ENCODE data around the gene ZFYVE21.

ZFYVE21 gene

GRCh38 chr14:103726474-103726873, 10.9 kb downstream of the ZFYVE21 start:
- no peak for DNase-seq

DNA sequence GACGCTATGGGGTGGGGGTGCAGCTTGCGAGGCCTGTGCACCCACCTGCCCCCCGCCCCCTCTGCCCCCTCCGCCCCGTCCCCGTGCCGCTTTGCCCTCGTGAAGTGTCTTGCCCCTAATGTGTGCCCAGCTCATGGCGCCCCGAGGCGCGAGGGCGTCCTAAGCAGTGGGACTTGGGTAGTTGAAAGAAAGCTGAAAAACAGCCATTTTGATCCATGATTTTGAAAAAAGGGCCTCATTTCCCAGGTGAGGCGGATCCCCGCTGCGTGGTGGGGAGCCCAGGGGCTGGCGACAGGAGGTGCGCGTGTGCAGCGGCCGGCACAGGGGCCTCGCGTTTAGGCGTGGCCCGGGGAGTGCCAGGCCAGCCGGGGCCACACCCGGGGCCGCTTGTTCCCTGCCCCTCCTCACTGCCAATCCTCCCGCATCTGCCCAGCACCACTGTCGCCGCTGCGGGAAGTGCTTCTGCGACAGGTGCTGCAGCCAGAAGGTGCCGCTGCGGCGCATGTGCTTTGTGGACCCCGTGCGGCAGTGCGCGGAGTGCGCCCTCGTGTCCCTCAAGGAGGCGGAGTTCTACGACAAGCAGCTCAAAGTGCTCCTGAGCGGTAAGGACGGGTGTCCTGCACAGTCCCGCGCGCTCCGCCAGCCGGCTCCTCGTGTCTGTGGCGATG, 11.8 kb downstream of the ZFYVE21 start:
- DNase-seq, result no peak

- no peak for DNase-seq
Measured at GRCh38 chr14:103728141-103728540, 12.5 kb downstream of the ZFYVE21 start.

DNA sequence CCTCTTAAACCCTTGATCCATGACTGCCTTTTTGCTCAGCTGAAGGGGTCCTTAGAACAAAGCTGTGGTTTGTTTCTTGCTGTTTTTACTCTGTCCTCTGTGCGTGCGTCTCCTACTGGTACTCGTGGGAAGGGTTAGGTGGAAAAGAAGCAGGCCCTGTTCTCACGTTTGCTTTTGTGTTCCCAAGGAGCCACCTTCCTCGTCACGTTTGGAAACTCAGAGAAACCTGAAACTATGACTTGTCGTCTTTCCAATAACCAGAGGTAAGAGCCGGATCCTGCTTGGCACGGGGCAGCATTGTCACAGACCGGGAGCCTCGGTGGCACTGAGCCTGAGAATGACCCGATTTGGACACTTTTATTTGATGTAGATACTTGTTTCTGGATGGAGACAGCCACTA, 13.1 kb downstream of the ZFYVE21 start:
- no peak for DNase-seq

DNA sequence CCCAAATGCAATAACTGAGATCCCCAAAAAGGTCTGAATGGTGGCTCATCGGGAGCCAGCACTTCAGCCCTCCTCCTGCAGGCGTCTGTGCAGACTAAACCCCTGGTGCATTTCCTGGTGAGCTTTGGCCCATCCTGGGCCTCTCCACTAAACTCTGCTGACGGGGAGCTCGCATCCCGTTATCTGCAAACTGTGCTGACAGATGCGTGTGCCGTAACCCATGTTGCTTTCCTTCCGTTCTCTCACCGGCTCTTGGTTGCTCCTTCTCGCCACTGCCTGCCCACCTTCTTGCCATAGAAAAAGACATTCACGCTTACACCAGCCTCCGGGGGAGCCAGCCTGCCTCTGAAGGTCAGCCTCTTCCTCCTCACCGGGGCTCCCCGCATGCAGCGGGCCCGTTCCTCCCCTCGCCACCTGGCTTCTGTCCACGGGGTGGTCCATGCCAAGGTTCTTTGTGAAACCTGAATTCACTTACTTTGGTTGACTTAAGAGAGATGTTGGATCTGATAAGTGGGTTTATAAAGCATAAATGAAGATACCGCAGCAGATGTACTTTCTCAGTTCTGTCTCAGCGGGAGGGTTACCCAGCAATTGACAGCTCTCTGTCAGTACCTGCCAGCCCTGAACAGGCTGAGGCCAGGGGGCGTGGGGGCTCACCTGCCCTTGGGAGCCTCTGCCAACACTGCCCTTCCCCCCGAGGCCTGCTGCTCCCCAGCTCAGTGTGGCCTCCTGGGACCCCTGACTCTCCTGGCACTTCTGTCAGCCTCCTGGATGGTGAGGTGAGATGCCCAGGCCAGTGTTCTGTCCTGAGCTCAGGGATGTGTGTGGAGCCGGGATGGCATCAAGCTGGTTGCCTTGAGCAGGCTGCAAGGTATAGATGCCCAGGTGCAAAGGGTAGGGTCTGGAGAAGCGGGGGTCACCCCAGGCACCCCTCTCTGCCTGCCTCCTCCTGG, 14.2 kb downstream of the ZFYVE21 start:
- DNase-seq, result no peak

DNA sequence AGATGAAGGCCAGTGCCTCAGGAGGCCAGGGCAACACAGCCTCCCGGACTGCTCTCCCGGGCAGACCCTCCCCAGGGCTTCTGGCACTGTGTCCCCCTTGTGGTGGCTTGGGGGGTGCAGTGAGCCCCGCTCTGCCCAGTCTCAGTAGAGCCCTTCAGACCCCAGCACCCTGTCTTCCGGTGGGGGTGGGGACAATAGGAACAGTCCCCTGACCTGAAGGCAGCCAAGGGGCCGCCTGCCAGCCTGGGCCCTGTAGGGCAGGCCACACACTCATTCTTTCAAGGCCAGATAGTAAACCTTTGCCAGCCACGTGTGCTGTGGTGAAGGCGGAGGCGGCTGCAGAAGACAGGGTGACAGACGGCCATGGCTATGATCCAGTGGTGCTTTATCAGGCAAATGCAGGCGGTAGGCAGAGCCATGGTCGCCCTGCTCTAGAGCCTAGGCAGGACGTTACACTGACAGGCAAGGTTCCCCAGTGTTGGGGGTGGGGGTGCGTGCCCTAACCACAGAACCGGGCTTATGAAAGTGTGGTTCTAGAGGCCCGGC, 15.0 kb downstream of the ZFYVE21 start:
- DNase-seq, result no peak

DNA sequence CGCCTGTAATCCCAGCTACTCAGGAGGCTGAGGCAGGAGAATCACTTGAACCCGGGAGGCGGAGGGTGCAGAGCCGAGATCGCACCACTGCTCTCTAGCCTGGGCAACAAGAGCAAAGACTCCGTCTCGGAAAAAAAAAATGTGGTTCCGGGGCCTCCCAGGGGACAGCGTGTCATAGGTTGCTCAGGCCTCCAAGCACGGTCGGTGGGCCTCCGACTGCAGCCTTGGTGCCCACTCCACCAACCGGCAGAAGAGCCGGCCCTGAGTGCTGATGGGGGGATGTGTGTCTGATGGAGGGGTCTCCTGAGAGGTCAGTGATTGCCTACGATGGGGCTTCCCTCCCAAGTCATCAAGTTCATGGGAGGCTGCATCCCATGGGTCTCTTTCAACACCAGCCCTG, 15.9 kb downstream of the ZFYVE21 start:
- DNase-seq, result no peak

GRCh38 chr14:103731916-103732867, 16.6 kb downstream of the ZFYVE21 start:
- no peak for DNase-seq

GRCh38 chr14:103732868-103733620, 17.4 kb downstream of the ZFYVE21 start:
- no peak for DNase-seq

- no peak for DNase-seq
Measured at GRCh38 chr14:103733651-103734050, 18.0 kb downstream of the ZFYVE21 start.

DNA sequence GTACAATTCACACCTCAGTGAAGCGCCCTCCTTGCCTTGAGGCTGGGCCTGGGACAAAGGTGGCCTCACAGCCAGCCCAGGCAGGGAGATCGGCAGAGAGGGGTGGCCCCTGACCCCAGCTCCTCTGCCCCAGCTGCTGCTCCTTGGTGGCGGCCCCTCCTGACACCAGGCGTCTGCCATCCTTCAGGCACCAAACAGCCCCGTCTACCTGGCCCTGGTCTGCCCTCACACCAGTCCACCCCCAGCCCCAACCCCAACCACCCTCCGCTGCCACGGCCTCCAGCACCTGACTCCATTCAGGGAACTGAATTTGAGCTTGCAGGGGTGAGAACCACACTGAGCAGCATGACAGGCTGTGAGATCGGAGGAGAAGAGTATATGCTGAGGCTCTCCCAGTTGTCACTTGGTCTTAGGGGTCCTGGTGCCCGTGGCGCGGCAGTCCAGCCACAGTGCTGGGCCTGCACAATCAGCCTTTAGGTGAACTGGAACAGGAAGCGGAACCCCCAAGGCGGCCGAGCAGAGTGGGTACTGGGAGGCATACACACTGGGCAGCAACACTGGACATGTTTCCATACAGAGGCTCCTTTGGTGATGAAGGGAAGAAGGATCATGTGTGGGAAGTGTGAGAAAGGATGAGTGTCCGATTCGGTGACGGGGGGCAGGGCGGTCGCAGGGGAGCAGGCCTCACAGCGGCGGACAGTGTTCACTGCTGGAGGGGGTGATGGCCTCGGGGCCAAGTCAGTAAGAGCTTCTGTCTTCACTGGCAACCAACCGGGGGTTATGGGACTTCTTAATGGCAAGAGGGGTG, 18.7 kb downstream of the ZFYVE21 start:
- DNase-seq, result no peak

GRCh38 chr14:103735022-103735421, 19.4 kb downstream of the ZFYVE21 start:
- DNase-seq, result no peak

- DNase-seq, result no peak
Measured at GRCh38 chr14:103735439-103735814, 19.8 kb downstream of the ZFYVE21 start.

GRCh38 chr14:103735815-103736545, 20.4 kb downstream of the ZFYVE21 start:
- no peak for DNase-seq

DNA sequence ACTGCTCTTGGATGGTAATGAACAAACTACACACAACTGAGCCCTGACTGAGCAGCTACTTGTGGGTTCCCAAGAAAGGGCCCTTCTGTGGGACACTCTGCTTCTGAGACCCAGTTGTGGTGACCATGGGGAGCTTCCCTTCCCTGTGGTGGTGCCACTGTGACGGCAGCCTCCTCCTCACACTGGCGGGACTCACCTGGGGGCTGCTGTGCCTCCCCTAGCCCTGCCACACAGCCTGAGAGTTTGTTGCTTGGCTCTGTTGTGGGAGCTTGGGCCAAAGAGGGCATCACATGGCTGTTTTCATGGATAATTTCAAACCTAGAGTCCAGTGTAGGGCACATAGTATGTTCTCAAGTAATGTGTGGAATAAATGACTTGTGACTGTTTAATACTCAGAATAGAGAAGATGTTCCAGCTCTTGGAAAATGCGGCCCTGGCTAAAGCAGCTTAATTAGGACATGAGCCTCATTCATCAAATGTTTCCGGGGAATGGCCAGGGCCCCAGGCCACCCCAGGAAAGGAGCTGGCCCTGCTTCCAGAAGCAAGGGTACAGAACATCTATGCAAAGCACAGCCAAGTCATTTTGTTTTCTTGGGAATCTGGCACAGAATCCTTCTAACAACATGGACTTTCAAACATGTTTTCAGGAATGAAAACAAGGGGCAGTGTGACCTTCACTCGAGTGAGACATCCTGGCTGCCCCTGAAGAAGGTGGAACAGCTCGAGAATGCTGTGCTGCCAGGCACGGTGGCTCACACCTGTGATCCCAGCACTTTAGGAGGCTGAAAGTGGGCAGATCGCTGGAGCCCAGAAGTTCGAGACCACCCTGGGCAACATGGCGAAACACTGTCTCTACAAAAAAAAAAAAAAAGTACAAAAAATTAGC, 21.2 kb downstream of the ZFYVE21 start:
- DNase-seq, result no peak

GRCh38 chr14:103737432-103738045, 21.9 kb downstream of the ZFYVE21 start:
- DNase-seq, result no peak

DNA sequence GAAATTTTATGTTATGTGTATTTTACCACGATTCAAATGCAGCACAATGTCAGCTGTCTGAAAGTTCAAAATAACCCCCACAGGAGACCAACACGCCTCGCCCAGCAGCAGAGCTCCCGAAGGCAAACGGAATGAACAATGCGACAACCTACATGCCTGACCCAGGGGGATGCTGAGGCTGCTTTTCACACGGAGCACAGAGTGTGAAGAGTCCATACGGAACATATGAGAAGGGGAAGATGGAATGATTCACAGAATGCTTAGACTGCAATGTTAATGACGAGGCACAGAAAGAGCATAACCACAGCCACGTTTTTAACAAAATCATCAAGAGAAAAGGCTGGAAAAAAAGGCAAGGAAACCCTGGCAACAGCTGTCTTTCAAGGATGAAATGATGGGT, 22.6 kb downstream of the ZFYVE21 start:
- no peak for DNase-seq

GRCh38 chr14:103738701-103739451, 23.3 kb downstream of the ZFYVE21 start:
- DNase-seq, result no peak

All from GDM1 (cell line).